ENCODE measurements around the gene ZBTB44. TPM values are rescaled to one million over a fixed set of nuclear protein-coding genes. Genes with fewer than 3 reads are reported as not detected.

Gene ZBTB44
- total RNA-seq, 2 donors from 2014 or later: 27.7 to 48.5 TPM

DNA sequence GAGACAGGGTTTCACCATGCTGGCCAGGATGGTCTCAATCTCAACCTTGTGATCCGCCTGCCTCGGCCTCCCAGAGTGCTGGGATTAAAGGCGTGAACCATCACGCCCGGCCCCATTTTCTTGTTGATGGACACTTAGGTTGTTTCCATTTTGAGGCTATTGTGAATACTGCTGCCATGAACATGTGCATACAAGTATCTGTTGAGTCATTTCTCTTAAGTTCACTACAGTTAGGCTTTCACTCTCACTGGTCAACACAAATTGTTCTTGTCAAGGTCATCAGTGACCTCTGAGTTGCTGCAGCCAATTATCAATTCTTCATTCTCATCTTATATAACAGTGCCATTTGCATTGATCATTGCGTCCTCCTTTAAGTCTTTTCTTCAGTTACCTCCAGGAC is 13.0 kb upstream of the ZBTB44 start:
- Histone ChIP-seq H3K27ac (no peak overlapping the region), H3K27me3 (no peaks in the 10 kb centered on the region), H3K36me3 (no peaks in the 10 kb centered on the region), H3K4me3 (no peak overlapping the region), H3K9me3 (no peaks in the 10 kb centered on the region), H3K4me1 (no peaks in the 10 kb centered on the region)
- no peak for DNase-seq (ENCODE audit: low spot score)
- TF ChIP-seq, protein P1, sequence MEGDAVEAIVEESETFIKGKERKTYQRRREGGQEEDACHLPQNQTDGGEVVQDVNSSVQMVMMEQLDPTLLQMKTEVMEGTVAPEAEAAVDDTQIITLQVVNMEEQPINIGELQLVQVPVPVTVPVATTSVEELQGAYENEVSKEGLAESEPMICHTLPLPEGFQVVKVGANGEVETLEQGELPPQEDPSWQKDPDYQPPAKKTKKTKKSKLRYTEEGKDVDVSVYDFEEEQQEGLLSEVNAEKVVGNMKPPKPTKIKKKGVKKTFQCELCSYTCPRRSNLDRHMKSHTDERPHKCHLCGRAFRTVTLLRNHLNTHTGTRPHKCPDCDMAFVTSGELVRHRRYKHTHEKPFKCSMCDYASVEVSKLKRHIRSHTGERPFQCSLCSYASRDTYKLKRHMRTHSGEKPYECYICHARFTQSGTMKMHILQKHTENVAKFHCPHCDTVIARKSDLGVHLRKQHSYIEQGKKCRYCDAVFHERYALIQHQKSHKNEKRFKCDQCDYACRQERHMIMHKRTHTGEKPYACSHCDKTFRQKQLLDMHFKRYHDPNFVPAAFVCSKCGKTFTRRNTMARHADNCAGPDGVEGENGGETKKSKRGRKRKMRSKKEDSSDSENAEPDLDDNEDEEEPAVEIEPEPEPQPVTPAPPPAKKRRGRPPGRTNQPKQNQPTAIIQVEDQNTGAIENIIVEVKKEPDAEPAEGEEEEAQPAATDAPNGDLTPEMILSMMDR (IDR thresholded peaks at IDR 0.05): no peak

DNA sequence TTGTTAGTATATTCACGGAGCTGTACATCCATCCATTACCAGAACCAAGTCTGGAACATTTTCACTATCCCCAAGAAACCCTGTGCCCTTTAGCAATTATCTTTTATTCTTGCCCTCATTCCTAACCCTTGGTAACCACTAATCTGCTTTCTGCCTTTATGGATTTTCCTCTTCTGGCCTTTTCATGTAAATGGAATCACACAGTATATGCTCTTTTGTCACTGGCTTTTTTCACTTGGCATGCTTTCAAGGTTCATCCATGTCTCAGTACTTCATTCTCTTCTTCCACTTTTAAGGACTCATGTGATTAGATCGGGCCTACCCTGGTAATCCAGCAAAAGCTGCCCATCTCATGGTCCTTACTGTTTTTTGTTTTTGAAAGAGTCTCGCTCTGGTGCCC is 11.0 kb upstream of the ZBTB44 start:
- DNase-seq (ENCODE audit: low spot score): no peak
- TF ChIP-seq, protein P1 (IDR thresholded peaks at IDR 0.05): no peak
- H3K9me3 ChIP-seq: peaks cover 0 to 10% of the 10 kb centered on the region in 2 donors

DNA sequence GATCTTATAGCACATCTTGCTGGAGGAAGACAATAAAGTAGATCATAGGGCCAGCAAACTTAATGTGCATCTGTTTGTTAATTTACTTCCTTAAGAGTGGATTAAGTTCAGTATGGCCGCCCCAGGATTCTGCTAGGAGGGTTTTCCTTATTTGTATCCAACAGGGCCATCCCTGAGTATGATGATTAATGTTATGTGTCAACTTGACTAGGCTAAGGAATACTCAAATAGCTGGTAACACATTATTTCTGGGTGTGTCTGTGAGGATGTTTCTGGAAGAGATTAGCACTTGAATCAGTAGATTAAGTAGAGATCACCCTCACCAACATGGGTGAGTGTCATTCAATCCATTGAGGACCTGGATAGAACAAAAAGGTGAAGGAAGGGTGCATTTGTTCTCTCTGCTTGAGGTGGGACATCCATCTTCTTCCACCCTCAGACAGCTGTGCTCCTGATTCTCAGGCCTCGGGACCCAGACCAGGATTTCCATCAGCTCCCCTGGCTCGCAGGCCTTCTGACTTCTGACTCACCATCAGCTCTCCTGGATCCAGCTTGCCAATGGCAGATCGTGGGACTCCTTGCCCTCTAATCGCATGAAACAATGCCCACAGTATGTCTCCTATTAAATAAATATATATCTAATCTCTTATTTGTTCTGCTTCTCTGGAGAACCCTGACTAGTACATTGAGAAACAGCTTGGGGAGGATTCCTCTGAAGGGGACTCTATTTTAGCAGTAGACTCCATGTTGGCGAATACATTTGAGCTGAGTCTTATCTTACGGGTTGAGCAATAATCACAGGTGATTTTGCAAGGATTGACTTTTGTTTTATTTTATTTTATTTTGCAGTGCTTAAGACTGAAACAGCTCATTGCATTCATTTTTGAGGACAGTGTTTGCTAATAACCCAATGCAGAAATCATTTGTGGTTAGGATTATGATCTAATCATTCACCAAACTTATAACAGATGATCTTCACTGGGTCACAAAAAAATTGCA is 9.0 kb upstream of the ZBTB44 start:
- DNase-seq (ENCODE audit: low spot score): no peak

More for the DNA sequence above, 11.0 kb upstream of the ZBTB44 start:
- H3K4me3 ChIP-seq: no peak overlapping the region
- H3K36me3 ChIP-seq: no peaks in the 10 kb centered on the region
- H3K27me3 ChIP-seq: no peaks in the 10 kb centered on the region
- H3K27ac ChIP-seq: no peak overlapping the region
- H3K4me1 ChIP-seq: no peaks in the 10 kb centered on the region

DNA sequence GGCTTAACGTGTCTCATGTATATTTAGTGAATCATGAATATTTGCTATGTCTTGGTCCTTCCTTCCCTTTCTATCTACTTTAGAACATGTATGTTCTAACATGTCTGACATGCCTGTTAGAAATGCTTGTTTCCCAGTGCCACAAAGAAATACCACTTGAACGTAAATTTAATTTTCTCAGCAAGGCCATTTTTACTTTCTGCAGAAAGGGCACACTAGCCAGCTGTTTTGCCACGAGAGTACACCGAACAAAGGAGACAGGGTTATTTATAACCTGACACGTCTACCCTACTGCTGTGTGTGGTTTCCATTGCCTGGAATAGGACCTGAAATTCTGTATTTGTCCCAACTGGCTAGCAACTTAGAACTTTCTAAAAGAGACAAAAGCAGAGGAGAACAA is 7.4 kb upstream of the ZBTB44 start:
- Histone ChIP-seq H3K27me3 (no peaks in the 10 kb centered on the region), H3K4me3 (no peak overlapping the region), H3K36me3 (no peaks in the 10 kb centered on the region), H3K4me1 (no peaks in the 10 kb centered on the region), H3K9me3 (peaks cover 0 to 10% of the 10 kb centered on the region in 2 donors), H3K27ac (no peak overlapping the region)
- DNase-seq (ENCODE audit: low spot score): no peak
- TF ChIP-seq, protein P1 (IDR thresholded peaks at IDR 0.05): no peak

More for the DNA sequence above, 9.0 kb upstream of the ZBTB44 start:
- peaks cover 0 to 10% of the 10 kb centered on the region in 2 donors for H3K9me3 ChIP-seq
- H3K4me3 ChIP-seq: no peak overlapping the region
- H3K27ac ChIP-seq: no peak overlapping the region
- no peaks in the 10 kb centered on the region for H3K27me3 ChIP-seq
- H3K4me1 ChIP-seq: no peaks in the 10 kb centered on the region
- TF ChIP-seq, protein P1 (IDR thresholded peaks at IDR 0.05): no peak
- H3K36me3 ChIP-seq: no peaks in the 10 kb centered on the region

DNA sequence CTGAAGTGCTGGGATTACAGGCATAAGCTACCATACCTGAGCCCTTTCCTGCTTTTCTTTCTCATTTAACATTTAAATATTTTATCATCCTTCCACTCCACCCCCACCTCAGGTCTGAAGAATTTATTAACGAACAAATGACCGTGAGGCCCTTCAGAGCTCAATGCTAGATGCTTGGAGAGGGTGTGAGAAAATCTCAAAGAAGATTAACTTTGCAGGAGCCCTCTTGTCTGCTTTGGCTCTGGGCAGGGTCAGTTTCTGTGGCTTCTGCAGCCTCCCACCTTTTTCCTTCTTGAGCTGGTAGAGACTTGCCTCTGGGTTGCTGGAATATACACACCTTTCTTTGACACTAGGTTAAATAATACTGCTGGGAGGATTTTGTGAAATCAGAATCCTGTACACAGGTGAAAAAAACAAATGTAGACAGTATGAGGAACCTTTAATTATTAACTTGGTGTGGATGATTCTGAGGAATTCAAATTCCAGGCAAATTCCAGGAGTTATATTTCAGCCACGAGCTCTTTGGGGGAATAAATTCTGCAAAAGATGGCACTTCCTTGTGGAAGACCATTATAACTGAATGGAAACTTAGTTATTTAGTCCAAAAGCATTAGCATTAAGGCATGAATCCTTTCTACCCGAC is 3.4 kb upstream of the ZBTB44 start:
- DNase-seq (ENCODE audit: low spot score): no peak
- no peak overlapping the region for H3K4me3 ChIP-seq
- TF ChIP-seq, protein P1 (IDR thresholded peaks at IDR 0.05): no peak
- no peaks in the 10 kb centered on the region for H3K27me3 ChIP-seq
- H3K4me1 ChIP-seq: peaks cover 0 to 13% of the 10 kb centered on the region in 2 donors
- no peak overlapping the region for H3K27ac ChIP-seq
- H3K36me3 ChIP-seq: no peaks in the 10 kb centered on the region
- H3K9me3 ChIP-seq: peaks cover 0 to 10% of the 10 kb centered on the region in 2 donors

Measured in right atrium auricular region (tissue), 2 donors.